ENCODE measurements around the gene PEAR1. TPM values are rescaled to one million over a fixed set of nuclear protein-coding genes. Genes with fewer than 3 reads are reported as not detected.

PEAR1 gene
- total RNA-seq, 1 experiment from 2014 or later, result 10.8 TPM

DNA sequence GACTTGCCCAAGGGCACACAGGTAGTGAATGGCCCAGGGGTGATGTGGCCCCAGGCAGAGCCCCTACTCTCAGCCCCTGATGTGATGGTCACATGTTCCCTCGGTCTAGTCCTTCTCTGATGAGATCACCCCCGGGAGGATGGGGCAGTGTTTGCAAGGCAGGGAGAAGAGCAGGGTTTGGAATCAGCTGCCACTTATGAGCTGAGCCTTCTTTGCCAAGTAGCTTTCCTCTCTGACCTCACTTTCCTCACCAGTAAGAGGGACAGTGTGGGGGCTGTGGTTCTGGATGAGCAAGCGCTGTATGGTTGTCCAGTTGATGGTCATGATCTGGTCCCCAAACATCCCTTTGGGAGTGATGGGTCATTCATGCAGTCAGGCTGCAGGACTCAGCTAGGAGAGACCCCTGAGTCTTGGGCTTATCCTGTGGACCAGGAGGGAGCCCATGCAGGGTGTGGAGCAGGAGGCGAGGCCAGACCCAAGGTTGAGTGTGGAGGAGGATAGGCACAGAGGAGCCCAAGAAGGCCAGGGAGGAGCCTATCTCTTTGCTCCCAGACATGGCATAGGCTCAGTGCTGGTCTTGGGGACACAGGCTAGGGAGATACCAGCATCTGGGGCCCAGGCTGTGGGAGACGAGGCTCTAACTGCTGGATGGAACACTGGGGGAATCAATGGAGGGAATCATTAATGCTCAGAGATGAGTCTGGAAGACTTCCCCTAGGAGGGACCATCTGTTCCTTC lies 15.9 kb upstream of the PEAR1 start:
- CTCF ChIA-PET, result no interaction called here
- H4K20me1 ChIP-seq (ENCODE audit: insufficient read depth), result no peaks in the 10 kb centered on the region
- ATAC-seq, result no peak
- H3K27ac ChIP-seq (ENCODE audit: low read depth, low read length), result no peak overlapping the region
- H3K9me3 ChIP-seq (ENCODE audit: control insufficient read depth in 1 of 2, insufficient read depth in 1 of 2, low read depth in 1 of 2, low read length in 2 of 2), result no peaks in the 10 kb centered on the region
- 0 out of 2 replicates have a peak, but pooled peaks cover 3% of the 10 kb centered on the region for H3K27me3 ChIP-seq (ENCODE audit: insufficient read depth, low read length)
- DNase-seq (ENCODE audit: low read depth, low spot score), result no peak
- H3K79me2 ChIP-seq (ENCODE audit: insufficient read depth, low read length), result no peaks in the 10 kb centered on the region
- no peak overlapping the region for H3K4me3 ChIP-seq (replicated peaks in 1 of 2; ENCODE audit: low read depth in 1 of 2, low read length in 2 of 2)
- H3K4me1 ChIP-seq (ENCODE audit: control insufficient read depth in 1 of 2, insufficient read depth in 2 of 2, low read length in 2 of 2), result peaks cover 0 to 2% of the 10 kb centered on the region in 2 experiments; a peak in 1 of 4 replicates
- no peak overlapping the region for H3K9ac ChIP-seq (ENCODE audit: low read length)
- POLR2A ChIA-PET, result no interaction called here
- BruUV-seq (replicated peaks), result no TSS peak
- H3K36me3 ChIP-seq (ENCODE audit: control insufficient read depth in 1 of 2, insufficient read depth in 2 of 2, low read length in 2 of 2), result no peaks in the 10 kb centered on the region
- H3K4me2 ChIP-seq (ENCODE audit: low read length), result no peak overlapping the region
- no peaks in the 10 kb centered on the region for H3K9me2 ChIP-seq (ENCODE audit: insufficient read depth)
- RAD21 ChIA-PET (ENCODE audit: low non-redundant PET in 1 of 2, low total read pairs in 2 of 2, uncharacterized antibody in 2 of 2, unreplicated experiment in 2 of 2), result no interaction called here
- no peak for TF ChIP-seq POLR2A (IDR thresholded peaks at IDR 0.05; ENCODE audit: borderline replicate concordance, extremely low read depth, insufficient read depth, insufficient read length)
- TF ChIP-seq SP1 (IDR thresholded peaks at IDR 0.05; ENCODE audit: low read depth), result no peak
- no peak for TF ChIP-seq ZNF274 (IDR thresholded peaks at IDR 0.05; ENCODE audit: low read depth, low read length)
- no peak for TF ChIP-seq JUND (IDR thresholded peaks at IDR 0.05)
- TF ChIP-seq, protein P1, sequence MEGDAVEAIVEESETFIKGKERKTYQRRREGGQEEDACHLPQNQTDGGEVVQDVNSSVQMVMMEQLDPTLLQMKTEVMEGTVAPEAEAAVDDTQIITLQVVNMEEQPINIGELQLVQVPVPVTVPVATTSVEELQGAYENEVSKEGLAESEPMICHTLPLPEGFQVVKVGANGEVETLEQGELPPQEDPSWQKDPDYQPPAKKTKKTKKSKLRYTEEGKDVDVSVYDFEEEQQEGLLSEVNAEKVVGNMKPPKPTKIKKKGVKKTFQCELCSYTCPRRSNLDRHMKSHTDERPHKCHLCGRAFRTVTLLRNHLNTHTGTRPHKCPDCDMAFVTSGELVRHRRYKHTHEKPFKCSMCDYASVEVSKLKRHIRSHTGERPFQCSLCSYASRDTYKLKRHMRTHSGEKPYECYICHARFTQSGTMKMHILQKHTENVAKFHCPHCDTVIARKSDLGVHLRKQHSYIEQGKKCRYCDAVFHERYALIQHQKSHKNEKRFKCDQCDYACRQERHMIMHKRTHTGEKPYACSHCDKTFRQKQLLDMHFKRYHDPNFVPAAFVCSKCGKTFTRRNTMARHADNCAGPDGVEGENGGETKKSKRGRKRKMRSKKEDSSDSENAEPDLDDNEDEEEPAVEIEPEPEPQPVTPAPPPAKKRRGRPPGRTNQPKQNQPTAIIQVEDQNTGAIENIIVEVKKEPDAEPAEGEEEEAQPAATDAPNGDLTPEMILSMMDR (IDR thresholded peaks at IDR 0.05 in 2 of 3, conservative IDR thresholded peaks at IDR 0.05 in 1 of 3; ENCODE audit: borderline replicate concordance in 1 of 3, insufficient read depth in 1 of 3, low read depth in 2 of 3, low read length in 2 of 3), result no peak
- TF ChIP-seq, protein P2, sequence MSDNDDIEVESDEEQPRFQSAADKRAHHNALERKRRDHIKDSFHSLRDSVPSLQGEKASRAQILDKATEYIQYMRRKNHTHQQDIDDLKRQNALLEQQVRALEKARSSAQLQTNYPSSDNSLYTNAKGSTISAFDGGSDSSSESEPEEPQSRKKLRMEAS (IDR thresholded peaks at IDR 0.05), result no peak
- TF ChIP-seq ELF1 (IDR thresholded peaks at IDR 0.05; ENCODE audit: borderline replicate concordance, low read depth), result no peak
- TF ChIP-seq SRF (IDR thresholded peaks at IDR 0.05; ENCODE audit: low read depth), result no peak
- TF ChIP-seq SIN3A (IDR thresholded peaks at IDR 0.05; ENCODE audit: low read depth), result no peak
- no peak for TF ChIP-seq CEBPB (IDR thresholded peaks at IDR 0.05; ENCODE audit: low read depth)
- no peak for TF ChIP-seq FOSL1 (IDR thresholded peaks at IDR 0.05; ENCODE audit: low read depth)
- no peak for TF ChIP-seq POLR2AphosphoS5 (IDR thresholded peaks at IDR 0.05; ENCODE audit: low read depth, low read length)
- TF ChIP-seq CBX3 (IDR thresholded peaks at IDR 0.05; ENCODE audit: low read depth), result no peak
- no peak for TF ChIP-seq EZH2 (IDR thresholded peaks at IDR 0.05)
- TF ChIP-seq, protein P3, sequence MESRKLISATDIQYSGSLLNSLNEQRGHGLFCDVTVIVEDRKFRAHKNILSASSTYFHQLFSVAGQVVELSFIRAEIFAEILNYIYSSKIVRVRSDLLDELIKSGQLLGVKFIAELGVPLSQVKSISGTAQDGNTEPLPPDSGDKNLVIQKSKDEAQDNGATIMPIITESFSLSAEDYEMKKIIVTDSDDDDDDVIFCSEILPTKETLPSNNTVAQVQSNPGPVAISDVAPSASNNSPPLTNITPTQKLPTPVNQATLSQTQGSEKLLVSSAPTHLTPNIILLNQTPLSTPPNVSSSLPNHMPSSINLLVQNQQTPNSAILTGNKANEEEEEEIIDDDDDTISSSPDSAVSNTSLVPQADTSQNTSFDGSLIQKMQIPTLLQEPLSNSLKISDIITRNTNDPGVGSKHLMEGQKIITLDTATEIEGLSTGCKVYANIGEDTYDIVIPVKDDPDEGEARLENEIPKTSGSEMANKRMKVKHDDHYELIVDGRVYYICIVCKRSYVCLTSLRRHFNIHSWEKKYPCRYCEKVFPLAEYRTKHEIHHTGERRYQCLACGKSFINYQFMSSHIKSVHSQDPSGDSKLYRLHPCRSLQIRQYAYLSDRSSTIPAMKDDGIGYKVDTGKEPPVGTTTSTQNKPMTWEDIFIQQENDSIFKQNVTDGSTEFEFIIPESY (IDR thresholded peaks at IDR 0.05; ENCODE audit: extremely low read depth, insufficient replicate concordance, low read length), result no peak
- no peak for TF ChIP-seq ZFX (IDR thresholded peaks at IDR 0.05)
- no peak overlapping the region for H2AFZ ChIP-seq (ENCODE audit: low read depth, low read length, poor library complexity, severe bottlenecking)
- intact Hi-C loops (cut with micrococcal nuclease), result no loop called here
